Posterior cingulate gyrus (tissue), 11 donors: Measurements from ENCODE around the gene AK3.
"Not testable (repeated sequence)": the region's sequence is repeated elsewhere in the genome, so short reads cannot be mapped to it uniquely, and the experiment has no call there.

Experiments used
- DNase-seq, 10 donors: peaks; one replicate each; pipeline versions ENCODE4 v3.0.0 to v3.0.0-alpha.2; 2020 to 2021; ENCODE audit warnings: mixed read lengths in 3 of 10
- intact Hi-C: fragments of 100-400 bp; cut with DNase I; formaldehyde crosslinking; loops from one replicate; pipeline ENCODE4 v1.15.1; 2023

The AK3 gene

DNA sequence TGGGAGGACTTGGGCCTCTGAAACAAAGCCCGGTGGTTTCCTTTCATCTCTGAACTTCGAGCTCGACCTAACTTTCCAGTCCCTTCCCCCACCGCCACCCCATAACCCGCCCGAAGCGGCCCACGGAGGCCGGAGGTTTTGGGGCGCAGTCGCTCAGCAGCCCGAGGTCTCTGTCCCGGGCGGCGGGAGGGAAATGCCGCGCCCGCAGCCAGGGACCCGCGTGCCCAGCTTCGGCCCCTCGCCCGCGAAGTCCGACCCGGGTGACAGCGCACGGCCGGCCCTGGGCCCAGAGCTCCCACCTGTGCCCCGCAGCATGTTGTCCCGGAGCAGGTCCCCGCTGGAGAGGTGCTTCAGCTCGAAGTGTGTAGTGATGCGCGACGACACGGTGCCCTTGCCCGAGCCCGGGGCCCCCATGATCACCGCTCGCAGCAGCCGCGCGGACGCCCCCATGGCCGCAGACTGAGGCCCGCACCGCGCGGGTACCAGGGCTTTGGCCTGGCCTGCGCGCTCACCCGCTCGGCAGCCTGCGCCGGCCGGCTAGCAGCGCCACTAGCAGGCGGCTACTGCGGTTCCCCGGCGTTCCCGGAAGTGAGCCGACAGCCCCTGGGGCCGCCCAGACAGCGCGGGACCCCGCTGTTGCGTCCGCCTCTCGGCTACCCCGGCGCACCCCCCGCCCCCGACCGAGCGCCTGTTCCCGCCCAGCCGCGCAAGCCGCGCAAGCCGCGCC is at the start of gene AK3:
Gene AK3 (minus strand): TSS at position 565 of the 727 bp plus-strand sequence. CDS start 115 bp downstream, at position 450.
- intact Hi-C loops: loop anchor here (2.0 to 10.0 kb wide), 5 partner anchors 54 to 356 kb away; partner anchors contain the start of genes CDC37L1, PLPP6 and RCL1
- peak; percentile 69 to 97 (median 82) for DNase-seq

DNA sequence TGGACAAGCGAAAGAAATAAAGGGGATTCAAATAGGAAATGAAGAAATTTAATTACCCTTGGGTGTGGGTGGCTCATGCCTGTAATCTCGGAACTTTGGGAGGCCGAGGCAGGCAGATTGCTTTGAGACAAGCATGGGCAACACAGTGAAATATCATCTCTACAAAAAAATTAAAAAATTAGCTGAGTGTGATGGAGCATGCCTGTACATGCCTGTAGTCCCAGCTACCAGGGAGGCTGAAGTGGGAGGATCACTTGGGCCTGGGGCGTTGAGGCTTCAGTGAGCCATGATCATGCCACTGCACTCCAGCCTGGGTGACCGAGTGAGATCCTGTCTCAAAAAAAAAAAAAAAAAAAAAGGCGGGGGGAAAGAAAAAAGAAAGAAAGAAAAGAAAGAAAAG is 47.7 kb upstream of the AK3 start:
- DNase-seq: no peak
- intact Hi-C loops: no loop called here

DNA sequence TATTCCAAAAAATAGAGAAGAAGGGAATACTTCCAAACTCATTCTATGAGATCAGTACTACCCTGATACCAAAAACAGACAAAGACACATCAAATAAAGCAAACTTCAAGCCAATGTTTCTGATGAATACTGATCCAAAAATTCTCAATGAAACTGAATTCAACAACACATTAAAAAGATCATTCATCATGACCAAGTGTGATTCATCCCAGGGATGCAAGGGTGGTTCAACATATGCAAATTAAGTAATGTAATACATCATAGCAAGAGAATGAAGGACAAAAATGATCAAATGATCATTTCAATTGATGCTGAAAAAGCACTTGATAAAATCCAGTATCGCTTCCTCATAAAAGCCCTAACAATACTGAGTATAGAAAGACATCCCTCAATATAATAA is 46.9 kb upstream of the AK3 start:
- no peak for DNase-seq
- intact Hi-C loops: no loop called here

DNA sequence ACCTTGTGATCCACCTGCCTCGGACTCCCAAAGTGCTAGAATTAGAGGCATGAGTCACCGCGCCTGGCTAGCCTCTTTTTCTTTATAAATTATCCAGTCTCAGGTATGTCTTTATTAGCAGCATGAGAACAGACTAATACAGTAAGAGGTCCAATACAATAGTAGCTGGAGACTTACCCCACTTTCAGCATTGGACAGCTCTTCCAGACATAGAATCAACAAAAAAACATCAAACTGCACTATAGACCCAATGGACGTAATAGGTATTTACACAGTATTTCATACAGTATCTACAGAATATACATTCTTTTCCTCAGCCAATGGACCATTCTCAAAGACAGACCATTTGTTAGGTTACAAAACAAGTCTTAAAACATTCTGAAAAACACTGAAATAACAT is 45.6 kb upstream of the AK3 start:
- intact Hi-C loops: no loop called here
- DNase-seq: no peak

DNA sequence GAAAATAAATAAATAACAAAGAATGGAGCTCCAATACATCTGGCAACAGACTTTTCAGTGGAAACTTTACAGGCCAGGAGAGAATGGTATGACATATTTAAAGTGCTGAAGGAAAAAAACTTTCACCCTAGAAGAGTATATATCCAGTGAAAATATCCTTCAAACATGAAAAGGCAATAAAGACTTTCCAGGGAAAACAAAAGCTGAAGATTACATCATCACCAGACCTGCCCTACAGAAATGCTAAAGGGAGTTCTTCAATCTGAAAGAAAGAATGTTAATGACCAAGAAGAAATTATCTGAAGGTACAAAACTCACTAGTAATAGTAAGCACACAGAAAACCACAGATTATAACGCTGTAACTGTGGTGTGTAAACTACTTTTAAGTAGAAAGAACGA is 43.4 kb upstream of the AK3 start:
- intact Hi-C loops: no loop called here

GRCh38 chr9:4783191-4783590 is 42.2 kb upstream of the AK3 start:
- DNase-seq, intact Hi-C loops: not testable (repeated sequence)

More for the DNA sequence above, 43.4 kb upstream of the AK3 start:
- DNase-seq: no peak

GRCh38 chr9:4781408-4781807 is 40.4 kb upstream of the AK3 start:
- intact Hi-C loops: no loop called here
- no peak for DNase-seq

GRCh38 chr9:4780651-4781050 is 39.6 kb upstream of the AK3 start:
- intact Hi-C loops: no loop called here
- no peak for DNase-seq

DNA sequence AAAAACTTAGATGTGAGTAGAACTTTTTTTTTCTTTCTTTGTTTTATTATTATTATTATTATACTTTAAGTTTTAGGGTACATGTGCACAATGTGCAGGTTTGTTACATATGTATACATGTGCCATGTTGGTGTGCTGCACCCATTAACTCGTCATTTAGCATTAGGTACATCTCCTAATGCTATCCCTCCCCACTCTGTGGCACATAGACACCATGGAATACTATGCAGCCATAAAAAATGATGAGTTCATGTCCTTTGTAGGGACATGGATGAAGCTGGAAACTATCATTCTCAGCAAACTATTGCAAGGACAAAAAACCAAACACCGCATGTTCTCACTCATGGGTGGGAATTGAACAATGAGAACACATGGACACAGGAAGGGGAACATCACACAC is 34.0 kb upstream of the AK3 start:
- DNase-seq, intact Hi-C loops: not testable (repeated sequence)

- intact Hi-C loops: no loop called here
- no peak for DNase-seq
These were observed 33.2 kb upstream of the AK3 start for GRCh38 chr9:4774209-4774608.

- intact Hi-C loops: no loop called here
These were observed 30.8 kb upstream of the AK3 start for GRCh38 chr9:4771788-4772187.

DNA sequence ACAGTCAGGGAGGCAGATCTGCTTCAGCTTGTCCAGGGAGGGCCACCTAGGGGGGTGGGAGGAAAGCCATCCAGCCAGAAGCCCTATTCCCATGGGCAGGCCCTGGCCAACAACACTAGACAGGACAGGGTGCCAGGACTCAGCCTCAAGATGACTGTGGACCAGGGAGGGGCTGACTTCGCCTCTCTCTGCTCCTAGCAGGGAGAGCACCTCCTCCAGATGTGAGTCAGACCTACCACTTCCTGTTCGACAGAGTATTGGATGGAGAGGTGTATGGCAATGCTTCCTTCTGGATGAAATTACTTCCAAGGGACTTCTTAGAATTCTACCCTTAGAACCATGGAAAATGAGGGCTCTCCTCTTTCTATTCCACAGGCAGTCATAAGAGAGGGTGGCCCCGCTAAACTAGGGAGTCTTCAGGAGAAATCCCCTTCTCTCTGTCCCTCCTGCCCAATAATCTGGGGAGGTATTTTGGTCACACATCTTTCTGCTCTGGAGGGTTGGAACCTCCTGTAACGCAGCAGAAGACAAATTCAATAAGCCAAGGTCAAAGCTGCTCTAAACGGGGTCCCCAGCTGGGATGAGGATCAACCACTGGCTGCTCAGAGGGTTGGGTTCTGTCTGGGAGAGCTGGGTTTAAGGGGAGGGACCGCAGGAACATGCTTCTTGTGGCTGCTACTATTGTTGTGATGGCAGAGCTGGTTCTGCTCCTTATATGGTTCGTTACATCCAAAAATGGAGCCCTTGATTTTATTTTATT is 28.5 kb upstream of the AK3 start:
- no peak for DNase-seq
- intact Hi-C loops: no loop called here

More at GRCh38 chr9:4771788-4772187, 30.8 kb upstream of the AK3 start:
- DNase-seq: no peak

DNA sequence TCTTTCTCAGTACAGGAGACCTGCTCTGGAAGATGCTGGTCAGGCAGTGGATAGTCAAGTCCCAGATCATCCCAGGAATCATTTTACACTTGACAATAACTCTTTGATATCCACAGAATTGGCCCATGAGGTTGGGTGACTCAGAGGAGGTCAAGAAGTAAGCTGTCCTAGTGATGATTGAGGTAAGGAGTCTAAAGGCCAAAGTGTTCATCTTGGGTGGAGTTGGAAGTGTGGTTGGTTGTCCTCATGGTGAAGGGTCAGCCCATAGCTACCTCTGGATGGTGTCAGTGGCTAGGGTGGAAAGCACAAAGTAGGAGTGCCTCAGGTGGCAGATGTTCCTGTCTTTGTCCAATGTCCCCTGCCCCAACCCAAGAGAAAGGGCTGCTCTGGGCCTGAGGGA is 27.7 kb upstream of the AK3 start:
- no peak for DNase-seq
- intact Hi-C loops: no loop called here

GRCh38 chr9:4764033-4764432 is 23.0 kb upstream of the AK3 start:
- intact Hi-C loops: loop anchor here (5.0 kb wide), 2 partner anchors 33 to 828 kb away; no protein-coding TSS in a partner anchor
- DNase-seq: no peak

DNA sequence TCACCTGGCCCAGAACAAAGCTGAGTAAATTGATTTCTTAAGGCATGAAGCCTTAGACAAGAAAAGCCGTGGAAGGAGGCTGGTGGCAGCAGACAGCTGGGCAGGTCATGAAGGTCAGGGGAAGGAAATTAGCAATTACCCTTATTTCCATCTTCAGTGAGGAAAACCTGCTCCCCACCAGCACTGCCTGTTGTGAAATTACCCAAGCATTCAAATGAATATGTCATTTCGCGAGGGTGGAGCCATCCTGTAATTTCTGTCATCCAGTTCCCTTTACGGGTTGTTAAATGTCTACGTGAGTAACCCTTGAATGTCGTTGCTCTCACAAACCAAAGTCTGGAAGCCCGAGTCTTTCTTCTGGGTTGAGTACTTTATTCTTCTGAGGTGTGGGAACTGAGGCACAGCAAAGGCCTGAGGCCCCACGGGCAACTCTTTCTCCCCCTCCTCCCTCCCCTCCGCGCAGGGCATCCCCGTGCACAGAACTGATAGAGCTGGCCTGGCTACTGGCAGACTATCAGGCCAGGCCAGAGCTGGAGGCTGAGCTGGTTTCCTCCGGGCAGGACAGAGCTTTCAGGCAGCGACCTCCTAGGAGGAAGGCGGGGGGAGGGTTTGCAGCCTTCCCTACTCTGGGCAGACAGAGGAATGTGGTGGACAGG is 22.0 kb upstream of the AK3 start:
- no peak for DNase-seq
- intact Hi-C loops: loop anchor here (1.0 to 5.0 kb wide), 4 partner anchors 34 to 829 kb away; no protein-coding TSS in a partner anchor

- intact Hi-C loops: loop anchor here (1.0 to 5.0 kb wide), 4 partner anchors 35 to 830 kb away; no protein-coding TSS in a partner anchor
- DNase-seq: peak in 9 of 10 donors; percentile 37 to 94 (median 75)
These were observed 21.3 kb upstream of the AK3 start for GRCh38 chr9:4762108-4762885.

DNA sequence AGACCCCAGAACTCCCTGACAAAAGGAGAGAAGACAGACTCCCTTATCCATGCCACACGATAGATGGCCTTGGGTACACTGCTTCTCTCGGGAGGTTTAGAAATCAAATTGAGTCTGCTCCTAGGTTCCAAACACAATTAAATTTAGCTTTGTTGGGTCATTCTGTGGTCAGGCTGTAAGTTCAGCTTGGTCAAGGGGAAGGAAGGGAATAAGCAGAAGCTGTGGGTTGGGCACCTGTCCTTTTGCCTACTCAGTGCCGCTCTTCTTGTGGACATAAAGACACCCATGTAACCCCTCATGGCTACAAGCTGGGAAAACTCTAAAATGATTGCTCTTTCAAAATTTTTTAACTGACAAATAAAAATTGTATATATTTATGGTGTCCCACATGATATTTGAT is 19.1 kb upstream of the AK3 start:
- intact Hi-C loops: loop anchor here (5.0 kb wide), 2 partner anchors 37 to 832 kb away; no protein-coding TSS in a partner anchor
- DNase-seq: no peak

- no peak for DNase-seq
- intact Hi-C loops: no loop called here
These were observed 15.4 kb upstream of the AK3 start for GRCh38 chr9:4756420-4756819.

DNA sequence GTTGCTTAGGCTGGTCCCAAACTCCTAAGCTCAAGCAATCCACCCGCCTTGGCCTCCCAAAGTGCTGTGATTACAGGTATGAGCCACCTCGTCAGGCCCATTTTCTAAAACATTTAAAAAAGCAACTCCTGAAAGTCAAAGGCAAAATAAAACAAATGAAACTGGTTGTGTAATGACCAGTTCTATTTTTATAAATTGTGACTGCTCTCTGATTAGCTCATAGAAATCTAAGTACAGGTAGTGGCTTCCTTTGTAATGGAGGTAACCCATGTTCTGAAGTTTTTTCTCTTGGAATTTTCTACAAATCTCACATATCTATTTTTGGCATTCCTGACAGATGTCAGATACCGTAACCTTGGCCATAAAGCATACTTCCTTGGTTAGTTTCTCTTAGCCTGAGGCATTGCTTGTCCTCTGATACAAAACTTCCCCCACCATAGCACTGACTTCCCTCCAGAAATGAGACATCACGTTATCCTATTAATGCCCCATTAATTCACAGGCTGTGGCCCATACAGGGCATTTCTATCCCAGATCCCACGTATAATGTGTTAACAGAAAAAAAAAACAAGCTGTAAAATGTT is 14.1 kb upstream of the AK3 start:
- DNase-seq: no peak
- intact Hi-C loops: no loop called here

DNA sequence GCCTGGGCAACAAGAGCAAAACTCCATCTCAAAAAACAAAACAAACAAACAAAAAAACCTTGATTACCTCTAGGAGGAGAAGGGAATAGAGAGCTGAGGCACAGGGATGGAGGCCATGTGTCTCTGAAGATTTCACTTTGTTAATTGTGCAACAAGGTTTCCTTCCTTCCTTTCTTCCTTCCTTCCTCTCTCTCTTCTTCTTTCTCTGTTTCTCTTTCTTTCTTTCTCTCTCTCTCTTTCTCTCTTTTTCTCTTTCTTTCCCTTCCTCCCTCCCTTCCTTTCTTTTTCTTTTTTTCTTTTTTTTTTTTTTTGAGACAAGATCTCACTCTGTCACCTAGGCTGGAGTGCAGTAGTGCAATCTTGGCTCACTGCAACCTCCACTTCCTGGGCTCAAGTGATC is 13.5 kb upstream of the AK3 start:
- intact Hi-C loops, DNase-seq: not testable (repeated sequence)
